Measurements from ENCODE around the gene TTC22.

TTC22 gene

DNA sequence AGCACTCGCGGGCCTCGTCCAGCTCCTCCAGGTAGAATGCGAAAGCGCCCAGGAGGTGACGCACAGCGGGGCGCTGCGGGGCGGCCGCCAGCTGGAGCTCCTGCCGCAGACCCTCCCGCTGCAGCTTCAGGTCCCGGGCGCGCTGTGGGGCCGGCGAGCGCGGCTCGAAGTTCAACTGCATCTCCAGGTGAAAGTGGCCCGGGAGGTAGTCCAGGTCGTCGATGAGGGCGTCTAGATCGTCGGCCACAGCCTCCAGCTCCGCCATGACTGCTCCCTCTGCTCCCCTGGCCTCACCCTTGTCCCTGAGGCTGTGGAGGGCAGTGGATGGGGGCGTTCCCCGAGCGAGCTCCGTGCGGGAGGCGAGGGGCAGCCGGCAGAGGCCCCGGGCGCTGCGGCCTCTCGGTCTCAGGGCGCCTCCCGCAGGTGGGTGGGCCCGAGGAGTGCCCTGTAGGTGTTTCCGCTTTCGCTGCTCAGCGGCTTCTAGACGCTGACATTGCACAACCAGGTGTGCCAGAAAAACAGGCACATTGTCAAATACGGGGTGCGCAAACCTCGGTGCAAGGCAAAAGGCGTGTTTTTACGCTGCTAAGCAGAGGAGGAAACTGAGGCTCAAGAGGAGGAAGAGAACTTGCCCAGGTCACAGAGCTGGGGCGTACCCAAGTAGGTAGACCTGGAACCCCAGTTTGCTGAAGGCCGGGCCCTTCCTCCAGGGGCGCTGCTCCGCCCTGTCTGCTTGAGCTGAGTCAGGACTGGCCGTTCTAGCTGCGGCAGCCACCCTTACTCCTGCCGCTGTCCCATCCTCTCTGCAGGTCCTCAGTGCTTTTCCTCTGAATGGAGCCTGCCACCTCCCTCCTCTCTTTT, at the start of gene TTC22:
TSS of gene TTC22 (minus strand) at position 425 of the 861 bp plus-strand sequence. CDS start at position 265, 160 bp downstream.
- DNase-seq (ENCODE audit: low read depth in 2 of 2): peak; percentile 37 to 44

DNA sequence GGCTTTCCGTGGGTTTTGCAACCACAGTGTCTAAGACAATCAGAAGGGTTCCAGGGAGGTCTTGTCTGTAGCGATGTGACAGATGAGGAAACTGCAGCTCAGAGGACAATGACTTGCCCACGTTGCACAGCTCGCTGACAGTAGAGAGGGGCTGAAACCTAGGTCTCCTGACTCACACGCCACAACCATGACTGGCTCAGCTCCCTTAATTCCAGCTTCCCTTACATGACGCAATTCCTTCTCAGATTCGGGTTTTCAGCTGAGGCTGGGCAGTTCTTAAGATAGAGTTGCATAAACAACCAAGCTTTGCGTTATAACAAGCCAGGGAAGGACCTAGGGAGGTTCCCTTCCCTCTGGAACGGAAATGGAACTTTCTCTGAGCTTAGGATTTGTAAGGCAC, 49.6 kb upstream of the TTC22 start:
- no peak for DNase-seq (ENCODE audit: low read depth in 2 of 2)

DNA sequence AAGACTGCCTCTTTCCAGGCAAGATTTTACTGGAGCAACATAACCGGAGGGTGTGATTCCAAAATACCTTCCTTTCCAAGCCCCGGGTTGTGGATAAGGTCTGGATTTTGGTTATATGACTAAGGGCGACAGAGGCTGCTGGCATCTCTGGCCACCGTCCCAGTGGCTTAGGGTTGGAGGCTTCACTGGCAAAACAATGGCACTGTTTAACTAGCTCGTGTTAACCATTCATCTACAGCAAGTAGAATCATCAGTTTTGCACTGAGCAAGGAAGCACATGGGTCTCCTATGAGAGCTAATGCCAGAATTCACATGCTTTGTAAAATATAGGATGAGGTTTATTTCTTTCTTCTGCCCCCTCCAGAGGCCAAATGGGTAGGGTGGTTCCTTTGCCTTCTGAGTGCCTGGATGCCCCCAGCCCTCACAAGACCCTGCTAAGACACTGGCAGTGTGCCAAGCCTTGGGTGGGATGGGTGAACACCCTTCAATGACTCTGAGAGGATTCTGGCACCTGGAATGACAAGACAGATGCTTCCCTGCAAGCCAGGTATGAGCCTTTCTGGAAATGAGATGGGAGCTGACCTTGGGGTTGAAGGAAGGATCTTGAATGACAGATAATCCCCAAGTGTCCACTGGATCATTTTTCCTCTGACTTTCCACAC, 49.1 kb upstream of the TTC22 start:
- DNase-seq (ENCODE audit: low read depth in 2 of 2): no peak

DNA sequence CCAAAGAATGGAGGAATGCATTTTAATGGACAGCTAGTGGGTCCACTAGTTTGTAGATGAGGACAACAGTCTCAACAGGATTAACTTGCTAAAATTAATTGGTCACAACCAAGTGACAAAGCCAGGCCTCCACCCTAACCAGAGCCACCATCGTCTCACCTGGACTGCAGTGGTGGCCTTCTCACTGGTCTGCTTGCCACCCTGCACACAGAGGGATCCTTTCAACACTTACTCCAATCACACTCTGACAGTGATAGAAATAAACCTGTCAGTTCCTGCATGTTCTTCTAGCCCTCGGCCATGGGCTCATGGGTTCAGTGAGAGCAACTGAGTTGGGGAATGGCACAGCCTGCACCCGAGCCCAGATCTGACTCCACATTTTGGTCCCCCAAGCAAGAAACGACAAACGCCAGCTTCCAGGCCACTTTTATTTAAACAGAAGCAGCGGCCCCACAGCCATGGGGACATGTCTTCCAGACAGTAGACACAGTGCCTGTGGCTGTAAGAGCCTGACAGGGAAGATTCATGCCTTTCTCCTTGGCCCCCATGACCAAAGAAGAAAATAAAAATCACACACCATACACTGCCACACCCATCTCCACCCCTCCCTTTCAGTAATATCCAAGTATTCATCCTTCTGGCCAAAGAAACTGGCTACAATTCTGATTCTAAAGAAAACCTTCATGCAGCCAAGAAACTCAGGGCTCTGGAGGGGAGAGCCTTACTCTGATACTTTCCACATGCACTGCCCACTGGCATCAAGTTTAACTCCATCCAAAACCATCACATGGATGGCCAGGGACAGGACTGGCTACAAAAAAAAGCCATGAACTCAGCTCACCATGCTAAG, 48.3 kb upstream of the TTC22 start:
- no peak for DNase-seq (ENCODE audit: low read depth in 2 of 2)

DNA sequence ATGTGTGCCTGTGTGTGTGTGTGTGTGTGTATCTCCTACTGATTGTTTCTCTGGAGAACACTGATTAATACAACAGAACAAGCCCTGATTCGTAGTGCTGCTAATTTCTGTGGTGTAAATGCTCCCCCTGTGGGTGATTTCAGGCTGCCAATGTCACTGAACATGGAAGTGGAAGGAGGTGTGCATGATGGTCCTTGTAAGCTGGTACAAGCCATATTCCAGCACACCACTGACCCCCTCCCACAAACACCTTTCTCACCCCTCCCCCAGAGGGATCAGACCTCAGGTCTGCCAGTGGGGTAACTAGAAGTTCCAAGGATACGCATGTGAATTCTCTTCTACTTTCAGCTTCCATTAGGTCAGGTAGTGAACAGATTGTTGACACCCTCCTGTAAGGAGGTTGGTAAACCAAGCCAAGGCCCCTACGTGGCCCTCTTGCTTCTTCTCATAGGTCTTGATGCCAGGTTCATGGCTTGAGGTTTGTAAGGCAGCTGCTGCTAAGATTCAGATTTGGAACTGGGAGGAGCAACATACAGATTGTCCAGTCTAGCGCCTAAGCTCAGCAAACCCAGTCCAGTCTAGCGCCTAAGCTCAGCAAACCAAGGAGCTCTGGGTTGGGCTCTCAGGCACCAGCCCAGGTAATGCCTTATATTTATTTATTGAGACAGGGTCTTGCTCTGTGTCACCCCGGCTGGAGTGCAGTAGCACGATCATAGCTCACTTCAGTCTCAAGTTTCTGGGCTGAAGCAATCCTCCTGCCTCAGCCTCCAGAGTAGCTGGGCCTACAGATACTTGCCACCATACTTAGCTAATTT, 47.2 kb upstream of the TTC22 start:
- DNase-seq (ENCODE audit: low read depth in 2 of 2): no peak

DNA sequence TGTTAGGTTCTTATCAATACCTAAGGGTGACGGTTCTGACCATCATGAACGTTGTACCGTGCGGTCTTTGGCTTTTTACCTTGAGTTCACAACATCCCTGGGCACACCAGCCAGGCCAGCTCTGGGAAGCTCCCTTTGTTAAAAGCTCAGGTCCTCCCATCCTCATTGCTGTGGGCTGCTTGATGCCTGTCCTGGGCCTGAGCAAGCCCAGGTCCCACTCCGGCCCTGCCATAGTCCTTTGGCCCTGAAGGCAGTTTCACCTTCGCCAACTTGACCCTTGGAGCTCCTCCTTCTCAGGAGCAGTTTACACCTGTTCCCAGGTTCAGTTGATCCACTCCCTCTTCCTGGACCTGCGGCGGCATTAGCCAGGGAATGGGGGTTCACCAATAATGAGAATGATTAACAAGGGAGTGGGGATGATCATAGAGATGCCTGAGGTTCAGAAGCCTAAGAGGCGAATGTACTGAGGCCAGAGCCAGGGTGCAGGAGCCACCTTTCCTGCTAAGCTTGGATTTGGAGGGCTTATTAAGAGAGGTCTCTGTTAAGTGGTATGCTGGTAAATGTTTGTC, 45.7 kb upstream of the TTC22 start:
- no peak for DNase-seq (ENCODE audit: low read depth in 2 of 2)

DNA sequence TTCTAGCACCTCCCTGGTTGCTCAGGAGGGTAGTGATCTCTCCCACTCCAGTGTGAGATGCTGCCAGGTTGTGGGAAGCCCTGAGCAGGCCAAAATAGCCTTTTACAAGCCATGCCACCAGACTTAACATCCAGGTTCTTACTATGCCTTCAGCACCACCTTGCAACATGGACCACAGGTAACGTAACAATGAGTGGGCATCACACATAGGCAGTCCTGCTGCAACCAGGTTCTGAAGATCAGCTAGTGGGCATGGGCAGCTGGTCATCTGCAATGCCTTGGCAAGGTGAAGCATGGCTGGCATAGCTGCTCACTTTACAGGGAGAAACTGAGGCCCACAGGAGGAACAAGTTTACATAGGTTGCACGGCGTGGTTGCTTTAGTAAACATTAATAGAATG, 45.2 kb upstream of the TTC22 start:
- no peak for DNase-seq (ENCODE audit: low read depth in 2 of 2)

DNA sequence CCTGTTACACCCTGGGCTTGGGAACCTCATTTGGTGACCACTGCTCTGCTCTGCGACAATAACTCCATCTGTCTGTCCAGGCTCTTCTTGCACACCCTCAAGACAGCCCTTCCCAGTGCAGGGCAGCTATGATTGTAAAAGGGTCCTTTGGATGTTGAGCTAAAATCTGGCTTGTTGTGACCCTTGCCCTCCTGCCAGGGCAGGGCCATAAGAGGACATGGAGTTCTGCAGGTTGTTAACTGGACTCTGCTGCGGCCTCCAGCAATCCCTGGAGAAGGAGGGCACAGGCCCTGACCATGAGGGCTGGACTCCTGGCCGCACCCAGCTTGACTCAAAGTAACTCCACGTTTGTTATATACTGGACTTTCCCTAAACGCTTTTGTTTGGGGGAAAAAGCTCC, 44.6 kb upstream of the TTC22 start:
- DNase-seq (ENCODE audit: low read depth in 2 of 2): no peak

DNA sequence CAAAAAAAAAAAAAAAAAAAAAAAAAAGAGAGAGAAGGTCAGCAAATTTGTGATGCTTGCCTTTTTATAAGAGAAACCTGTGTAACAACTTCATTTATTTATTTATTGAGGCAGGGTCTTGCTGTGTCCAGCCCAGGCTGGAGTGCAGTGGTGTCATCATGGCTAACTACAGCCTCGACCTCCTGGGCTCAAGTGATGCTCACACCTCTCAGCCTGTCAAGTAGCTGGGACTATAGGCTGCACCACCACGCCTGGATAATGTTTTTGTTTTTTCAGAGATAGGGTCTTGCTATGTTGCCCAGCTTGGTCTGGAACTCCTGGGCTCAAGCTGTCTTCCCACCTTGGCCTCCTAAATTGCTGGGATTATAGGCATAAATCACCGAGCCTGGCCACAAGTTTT, 43.4 kb upstream of the TTC22 start:
- DNase-seq (ENCODE audit: low read depth in 2 of 2): no peak

DNA sequence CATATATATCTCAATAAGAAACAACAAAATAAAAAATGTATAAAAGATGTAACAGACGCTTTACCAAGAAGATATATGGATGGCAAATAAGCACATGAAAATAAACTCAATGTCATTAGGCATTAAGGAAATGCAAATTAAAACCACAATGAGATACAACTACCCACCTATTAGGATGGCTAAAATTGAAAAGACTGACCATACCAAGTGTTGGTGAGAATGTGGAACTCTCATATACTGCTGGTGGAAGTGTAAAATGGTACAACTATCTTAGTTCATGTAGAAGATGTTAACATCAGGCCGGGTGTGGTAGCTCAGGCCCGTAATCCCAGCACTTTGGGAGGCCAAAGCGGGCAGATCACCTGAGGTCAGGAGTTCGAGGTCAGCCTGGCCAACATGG, 42.3 kb upstream of the TTC22 start:
- no peak for DNase-seq (ENCODE audit: low read depth in 2 of 2)

DNA sequence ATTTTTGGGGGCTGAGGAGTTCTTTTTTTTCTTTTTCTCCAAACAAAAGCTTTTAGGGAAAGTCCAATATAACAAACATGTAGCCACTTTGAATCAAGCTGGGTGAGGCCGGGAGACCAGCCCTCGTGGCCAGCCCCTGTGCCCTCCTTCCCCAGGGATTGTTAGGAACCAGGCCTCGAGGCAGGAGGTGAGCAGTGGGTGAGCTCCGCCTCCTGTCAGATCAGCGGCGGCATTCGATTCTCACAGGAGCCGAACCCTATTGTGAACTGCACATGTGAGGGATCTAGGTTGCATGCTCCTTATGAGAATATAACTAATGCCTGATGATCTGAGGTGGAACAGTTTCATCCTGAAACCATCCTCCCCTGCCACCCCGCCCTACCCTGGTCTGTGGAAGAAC, 41.8 kb upstream of the TTC22 start:
- no peak for DNase-seq (ENCODE audit: low read depth in 2 of 2)

DNA sequence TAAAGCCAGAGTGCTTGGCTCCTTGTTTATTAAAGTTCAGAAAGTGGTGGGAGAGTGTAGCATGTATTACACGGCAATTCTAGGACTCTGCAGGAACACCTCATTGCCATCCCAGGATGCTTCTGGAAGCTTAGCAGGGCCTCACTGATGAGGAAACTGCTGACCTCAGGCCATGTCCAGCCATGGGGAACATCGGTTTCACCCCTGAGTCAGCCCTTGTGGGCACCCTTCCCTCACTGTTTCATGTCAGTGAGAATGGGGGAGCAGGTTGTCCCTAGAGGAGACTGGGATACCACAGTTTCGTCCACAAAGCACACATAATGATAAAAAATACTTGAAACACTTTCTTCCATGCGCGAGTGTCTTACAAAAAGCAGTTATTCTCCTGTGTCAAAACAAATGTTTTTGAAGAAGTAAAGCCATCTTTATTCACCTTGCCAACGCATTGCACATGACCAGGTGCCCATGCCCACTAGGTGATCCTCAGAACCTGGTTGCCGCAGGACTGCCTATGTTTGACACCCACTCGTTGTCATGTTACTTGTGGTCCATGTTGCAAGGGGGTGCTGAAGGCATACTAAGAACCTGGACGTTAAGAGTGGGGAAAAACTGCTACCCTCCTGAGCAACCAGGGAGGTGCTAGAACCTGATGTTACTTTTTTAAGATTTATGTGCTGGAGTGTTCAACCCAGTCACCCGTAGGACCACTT, 41.2 kb upstream of the TTC22 start:
- DNase-seq (ENCODE audit: low read depth in 2 of 2): no peak

DNA sequence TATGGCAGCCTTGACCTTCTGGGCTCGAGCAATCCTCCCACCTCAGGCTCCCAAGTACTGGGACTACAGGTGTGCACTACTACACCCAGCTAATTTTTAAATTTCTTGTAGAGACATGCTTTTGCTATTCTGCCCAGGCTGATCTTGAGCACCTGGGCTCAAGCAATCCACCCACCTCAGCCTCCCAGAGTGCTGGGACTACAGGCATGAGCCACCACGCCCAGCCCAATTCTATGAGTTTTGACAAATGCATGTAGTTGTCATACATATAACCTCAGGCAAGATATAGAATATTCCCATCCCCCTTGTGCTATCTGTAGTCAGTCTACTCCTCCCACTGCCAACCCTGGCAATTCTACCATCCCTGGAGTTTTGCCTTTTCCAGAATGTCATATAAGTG, 38.7 kb upstream of the TTC22 start:
- no peak for DNase-seq (ENCODE audit: low read depth in 2 of 2)

DNA sequence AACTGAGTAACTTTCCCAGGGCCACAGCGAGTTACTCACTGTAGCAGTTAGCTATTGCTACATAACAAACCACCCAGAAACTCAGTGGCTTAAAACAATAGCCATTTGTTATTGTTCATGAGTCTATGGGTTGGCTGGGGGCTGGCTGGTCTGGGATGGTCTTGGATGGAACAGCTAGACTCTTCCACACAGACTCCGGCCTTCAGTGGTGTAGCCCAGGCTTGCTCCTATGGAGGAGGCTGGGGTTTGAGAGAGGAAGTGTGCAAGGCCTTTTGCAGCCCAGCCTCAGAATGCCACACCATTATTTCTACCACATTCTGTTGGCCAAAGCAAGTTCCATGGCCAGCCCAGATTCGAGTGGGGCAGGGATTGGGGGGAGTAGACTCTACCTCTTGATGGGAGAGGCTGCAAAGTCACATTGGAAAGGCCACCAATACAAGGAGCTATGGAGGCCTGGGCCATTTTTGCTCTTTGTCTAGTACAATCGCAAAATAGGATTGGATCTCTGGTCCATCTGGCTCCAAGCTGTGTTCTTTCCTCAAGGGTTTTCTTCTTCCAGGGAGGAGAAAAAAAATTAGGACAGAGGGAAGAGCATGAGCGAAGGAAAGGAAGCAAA, 37.5 kb upstream of the TTC22 start:
- no peak for DNase-seq (ENCODE audit: low read depth in 2 of 2)

DNA sequence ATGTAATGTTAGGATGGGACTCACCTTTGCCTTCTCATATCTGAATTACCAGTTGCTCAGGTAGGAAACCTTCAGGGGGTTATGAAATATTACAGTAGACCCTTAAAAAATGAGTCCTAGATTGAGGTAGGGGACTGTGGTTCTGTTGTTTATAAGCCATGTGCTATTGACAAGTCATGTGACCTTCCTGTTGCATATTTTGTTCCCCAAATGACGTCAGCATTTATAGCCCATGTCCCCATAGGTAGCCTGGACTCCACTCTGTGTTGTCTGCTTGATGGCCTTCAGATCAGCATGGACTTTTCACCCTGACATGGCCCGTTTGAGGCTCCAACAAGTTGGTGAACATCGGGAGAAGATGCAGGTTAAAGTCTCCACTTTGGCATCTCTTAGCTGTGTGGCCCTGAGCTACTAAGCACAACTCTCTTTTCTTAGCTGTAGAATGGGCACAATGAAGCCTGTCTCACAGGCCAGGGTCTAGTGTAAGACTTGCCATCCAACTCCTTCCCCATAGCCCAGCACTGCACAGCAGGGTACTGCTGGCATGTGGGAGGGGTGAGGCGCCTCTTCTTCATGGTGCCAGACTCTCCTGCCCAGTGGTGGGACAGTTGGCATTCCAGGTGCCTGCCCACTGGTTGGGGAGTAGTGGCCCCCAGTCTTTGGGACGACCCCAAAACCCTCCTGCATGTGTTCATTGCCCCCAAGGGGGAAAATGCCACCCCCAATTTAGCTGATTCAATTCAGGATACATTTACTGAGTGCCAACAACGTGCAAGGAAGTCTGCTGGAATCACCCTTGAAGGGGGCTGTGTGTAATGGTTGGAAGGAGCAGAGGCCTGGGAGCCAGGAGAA, 36.1 kb upstream of the TTC22 start:
- DNase-seq (ENCODE audit: low read depth in 2 of 2): no peak

DNA sequence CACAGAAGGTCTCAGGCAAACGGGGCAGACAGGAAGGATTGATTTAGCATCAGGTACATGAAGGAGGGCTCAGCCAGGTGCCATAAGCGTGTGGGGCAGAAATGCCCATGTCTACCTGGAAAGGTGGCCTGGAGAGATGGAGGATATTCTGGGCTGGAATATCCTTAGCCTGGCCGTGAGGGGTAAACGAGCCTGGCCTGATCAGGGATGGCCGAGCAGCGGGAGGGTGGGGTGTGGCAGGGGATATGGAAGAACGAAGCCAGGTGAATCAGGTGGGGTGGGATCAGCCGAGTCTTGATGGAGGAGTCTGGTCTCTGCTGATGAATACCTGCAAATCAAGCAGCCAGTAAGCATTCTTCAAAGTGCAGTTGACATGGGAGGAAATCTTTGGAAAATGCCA, 35.5 kb upstream of the TTC22 start:
- DNase-seq (ENCODE audit: low read depth in 2 of 2): no peak

DNA sequence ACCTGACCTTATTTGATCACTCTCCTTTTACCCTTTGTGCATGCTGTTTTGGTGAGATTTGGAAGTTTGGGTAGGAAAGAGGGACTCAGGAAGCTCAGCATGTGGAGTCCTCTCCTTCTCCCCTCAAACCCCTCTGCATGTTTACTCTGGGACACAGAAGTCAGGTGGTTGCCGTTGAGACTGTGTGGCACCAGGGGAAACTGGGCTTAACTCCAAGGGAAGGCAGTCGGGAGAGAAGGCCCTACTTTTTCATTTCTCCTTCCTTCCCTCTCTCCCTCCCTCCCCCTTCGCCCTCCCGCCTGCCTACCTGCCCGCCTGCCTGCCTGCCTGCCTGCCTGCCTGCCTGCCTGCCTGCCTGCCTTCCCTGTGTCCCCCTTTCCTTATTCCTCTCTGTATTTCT, 34.8 kb upstream of the TTC22 start:
- no peak for DNase-seq (ENCODE audit: low read depth in 2 of 2)

DNA sequence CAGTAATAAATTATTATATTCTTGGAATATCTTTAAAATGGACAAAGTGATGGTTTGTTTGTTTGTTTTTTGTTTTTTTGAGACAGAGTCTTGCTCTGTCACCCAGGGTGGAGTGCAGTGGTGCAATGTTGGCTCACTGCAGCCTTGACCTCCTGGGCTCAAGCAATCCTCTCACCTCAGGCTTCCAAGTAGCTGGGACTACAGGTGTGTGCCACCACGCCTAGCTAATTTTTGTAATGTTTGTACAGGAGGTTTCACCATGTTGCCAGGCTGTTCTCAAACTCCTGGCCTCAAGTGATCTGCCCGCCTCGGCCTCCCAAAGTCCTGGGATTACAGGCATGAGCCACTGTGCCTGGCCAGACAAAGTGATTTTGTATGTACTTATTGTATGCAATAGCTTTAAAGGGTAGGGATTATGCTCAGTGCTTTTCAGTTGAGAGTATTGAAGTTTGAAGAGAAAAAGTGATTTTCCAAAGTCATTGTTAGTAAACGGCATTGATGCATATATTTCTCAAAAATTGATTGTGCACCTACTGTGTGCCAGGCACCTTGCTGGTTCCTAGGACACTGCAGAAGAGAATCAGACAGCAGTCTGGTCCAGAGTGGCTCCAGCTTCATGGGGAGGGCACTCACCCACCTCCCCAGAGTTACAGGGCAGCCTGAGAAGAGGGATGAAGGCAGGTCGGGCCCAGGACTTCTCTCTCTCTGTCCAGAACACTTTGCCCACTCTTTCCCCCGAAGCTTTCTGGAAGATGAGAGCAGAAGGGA, 34.2 kb upstream of the TTC22 start:
- DNase-seq (ENCODE audit: low read depth in 2 of 2): no peak

All from activated CD8-positive, alpha-beta memory T cell treated with anti-CD3 and anti-CD28 coated beads for 4 hours (primary cell).